Gastroesophageal sphincter (tissue), 3 donors: ENCODE measurements around the gene MFNG.

Experiments used
- CTCF ChIP-seq, 4 experiments: fragments of 200-600 bp in 2 of 4; fragments of 450-650 bp in 2 of 4; sonication (generic) in 1 of 4; IDR thresholded peaks; one replicate each; pipeline ENCODE4 v1.5.1; 2017 to 2019; ENCODE audit warnings: antibody characterized with exemption in 4 of 4, mild to moderate bottlenecking in 2 of 4, moderate library complexity in 2 of 4
- EP300 ChIP-seq: sonication (generic); formaldehyde crosslinking; IDR thresholded peaks from one replicate; pipeline ENCODE4 v1.6.1; 2017; ENCODE audit warnings: antibody characterized with exemption, mild to moderate bottlenecking
- POLR2AphosphoS5 ChIP-seq: sonication (generic); formaldehyde crosslinking; IDR thresholded peaks from one replicate; pipeline ENCODE4 v1.6.1; 2017; ENCODE audit warnings: antibody characterized with exemption

GRCh38 chr22:37479196-37479595 lies 7.0 kb downstream of the MFNG start:
- TF ChIP-seq EP300: no peak
- TF ChIP-seq CTCF (IDR thresholded peaks at IDR 0.05): no peak
- TF ChIP-seq POLR2AphosphoS5: no peak
